Measurements from ENCODE around the gene TRIP12. TPM values are rescaled to one million over a fixed set of nuclear protein-coding genes. Genes with fewer than 3 reads are reported as not detected.
"Not testable (repeated sequence)": the region's sequence is repeated elsewhere in the genome, so short reads cannot be mapped to it uniquely, and the experiment has no call there.

Gene TRIP12
- total RNA-seq, 1 donor = 249 TPM

- TF ChIP-seq, protein P1, sequence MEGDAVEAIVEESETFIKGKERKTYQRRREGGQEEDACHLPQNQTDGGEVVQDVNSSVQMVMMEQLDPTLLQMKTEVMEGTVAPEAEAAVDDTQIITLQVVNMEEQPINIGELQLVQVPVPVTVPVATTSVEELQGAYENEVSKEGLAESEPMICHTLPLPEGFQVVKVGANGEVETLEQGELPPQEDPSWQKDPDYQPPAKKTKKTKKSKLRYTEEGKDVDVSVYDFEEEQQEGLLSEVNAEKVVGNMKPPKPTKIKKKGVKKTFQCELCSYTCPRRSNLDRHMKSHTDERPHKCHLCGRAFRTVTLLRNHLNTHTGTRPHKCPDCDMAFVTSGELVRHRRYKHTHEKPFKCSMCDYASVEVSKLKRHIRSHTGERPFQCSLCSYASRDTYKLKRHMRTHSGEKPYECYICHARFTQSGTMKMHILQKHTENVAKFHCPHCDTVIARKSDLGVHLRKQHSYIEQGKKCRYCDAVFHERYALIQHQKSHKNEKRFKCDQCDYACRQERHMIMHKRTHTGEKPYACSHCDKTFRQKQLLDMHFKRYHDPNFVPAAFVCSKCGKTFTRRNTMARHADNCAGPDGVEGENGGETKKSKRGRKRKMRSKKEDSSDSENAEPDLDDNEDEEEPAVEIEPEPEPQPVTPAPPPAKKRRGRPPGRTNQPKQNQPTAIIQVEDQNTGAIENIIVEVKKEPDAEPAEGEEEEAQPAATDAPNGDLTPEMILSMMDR (IDR thresholded peaks at IDR 0.05; ENCODE audit: extremely low read depth, low read depth, low read length) = no peak
- H3K27ac ChIP-seq (ENCODE audit: low read depth, low read length) = peak overlapping the region; percentile 40
- no peaks in the 10 kb centered on the region for H3K27me3 ChIP-seq (ENCODE audit: insufficient read depth, low read length)
- H3K4me2 ChIP-seq (ENCODE audit: insufficient read depth, low read length) = peak overlapping the region; percentile 15
- peaks cover 7% of the 10 kb centered on the region for H3K4me1 ChIP-seq (ENCODE audit: insufficient read depth, low read length)
- no peaks in the 10 kb centered on the region for H4K20me1 ChIP-seq (ENCODE audit: insufficient read depth, low read length)
- H3K4me3 ChIP-seq (ENCODE audit: insufficient read depth, low read length) = no peak overlapping the region
- no peaks in the 10 kb centered on the region for H3K9me3 ChIP-seq (ENCODE audit: low read depth, low read length)
- peak; percentile 32 for DNase-seq (ENCODE audit: insufficient read length, low spot score, missing footprints)
- no peaks in the 10 kb centered on the region for H3K79me2 ChIP-seq (ENCODE audit: insufficient read depth, low read length)
- no peaks in the 10 kb centered on the region for H3K36me3 ChIP-seq (ENCODE audit: insufficient read depth, low read length)
- no peak overlapping the region for H2AFZ ChIP-seq (ENCODE audit: low read length)
Measured at GRCh38 chr2:229725716-229726574, 195.9 kb downstream of the TRIP12 start.

DNA sequence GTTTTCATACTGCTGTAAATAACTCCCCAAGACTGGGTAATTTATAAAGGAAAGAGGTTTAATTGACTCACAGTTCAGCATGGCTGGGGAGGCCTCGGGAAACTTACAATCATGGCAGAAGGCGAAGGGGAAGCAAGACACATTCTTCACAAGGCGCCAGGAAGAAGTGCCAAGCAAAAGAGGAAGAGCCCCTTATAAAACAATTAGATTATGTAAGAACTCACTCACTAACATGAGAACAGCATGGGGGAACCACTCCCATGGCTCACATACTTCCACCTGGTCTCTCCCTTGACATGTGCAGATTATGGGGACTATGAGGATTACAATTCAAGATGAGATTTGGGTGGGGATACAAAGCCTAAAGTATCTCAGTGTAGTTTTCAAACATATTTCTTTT is 198.6 kb downstream of the TRIP12 start:
- H3K4me1 ChIP-seq (ENCODE audit: insufficient read depth, low read length); H3K4me2 ChIP-seq (ENCODE audit: insufficient read depth, low read length); H3K79me2 ChIP-seq (ENCODE audit: insufficient read depth, low read length); H3K27ac ChIP-seq (ENCODE audit: low read depth, low read length); H3K36me3 ChIP-seq (ENCODE audit: insufficient read depth, low read length); DNase-seq (ENCODE audit: insufficient read length, low spot score, missing footprints); H4K20me1 ChIP-seq (ENCODE audit: insufficient read depth, low read length); H3K27me3 ChIP-seq (ENCODE audit: insufficient read depth, low read length); H3K9me3 ChIP-seq (ENCODE audit: low read depth, low read length); H3K4me3 ChIP-seq (ENCODE audit: insufficient read depth, low read length); H2AFZ ChIP-seq (ENCODE audit: low read length): not testable (repeated sequence)

DNA sequence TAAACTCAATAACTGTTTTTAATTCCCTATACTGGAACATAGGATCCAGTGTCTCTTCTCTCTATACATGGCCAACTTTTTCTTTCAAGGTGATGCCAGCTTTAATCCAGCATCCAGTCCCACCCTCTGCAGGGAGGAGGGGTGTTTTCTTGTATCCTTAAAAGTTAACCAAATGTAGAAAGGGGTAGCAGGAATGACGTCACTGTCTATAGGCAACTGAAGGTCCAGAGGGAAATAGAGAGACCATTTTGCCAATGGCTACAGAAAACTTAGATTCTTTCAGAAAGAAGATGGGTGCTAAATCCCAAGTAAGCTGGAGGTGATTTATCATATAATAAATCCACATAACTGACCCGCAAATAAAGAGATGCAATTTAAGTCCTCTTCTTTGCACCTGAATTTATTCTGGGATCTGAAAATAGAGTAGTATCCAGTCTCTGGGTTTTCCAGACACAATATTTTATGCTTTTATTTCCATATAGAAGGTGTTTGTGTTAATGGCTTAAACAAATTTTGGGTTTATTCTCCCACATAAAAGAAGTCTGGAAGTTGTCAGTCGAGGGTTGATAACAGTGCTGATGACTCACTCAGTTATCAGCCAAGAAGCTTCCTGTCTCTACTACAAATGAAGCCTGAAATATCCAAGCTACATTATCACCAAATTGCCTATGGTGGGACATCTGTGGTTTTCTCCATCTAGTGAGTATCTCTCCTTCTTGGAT is 201.7 kb downstream of the TRIP12 start:
- DNase-seq (ENCODE audit: insufficient read length, low spot score, missing footprints) = no peak
- Histone ChIP-seq H2AFZ (ENCODE audit: low read length) (no peak overlapping the region), H3K4me1 (ENCODE audit: insufficient read depth, low read length) (no peaks in the 10 kb centered on the region), H3K36me3 (ENCODE audit: insufficient read depth, low read length) (no peaks in the 10 kb centered on the region), H3K4me3 (ENCODE audit: insufficient read depth, low read length) (no peak overlapping the region), H4K20me1 (ENCODE audit: insufficient read depth, low read length) (no peaks in the 10 kb centered on the region), H3K27ac (ENCODE audit: low read depth, low read length) (no peak overlapping the region), H3K4me2 (ENCODE audit: insufficient read depth, low read length) (no peak overlapping the region), H3K27me3 (ENCODE audit: insufficient read depth, low read length) (peaks cover 20% of the 10 kb centered on the region), H3K9me3 (ENCODE audit: low read depth, low read length) (no peaks in the 10 kb centered on the region), H3K79me2 (ENCODE audit: insufficient read depth, low read length) (no peaks in the 10 kb centered on the region)
- TF ChIP-seq, protein P1 (IDR thresholded peaks at IDR 0.05; ENCODE audit: extremely low read depth, low read depth, low read length) = no peak

DNA sequence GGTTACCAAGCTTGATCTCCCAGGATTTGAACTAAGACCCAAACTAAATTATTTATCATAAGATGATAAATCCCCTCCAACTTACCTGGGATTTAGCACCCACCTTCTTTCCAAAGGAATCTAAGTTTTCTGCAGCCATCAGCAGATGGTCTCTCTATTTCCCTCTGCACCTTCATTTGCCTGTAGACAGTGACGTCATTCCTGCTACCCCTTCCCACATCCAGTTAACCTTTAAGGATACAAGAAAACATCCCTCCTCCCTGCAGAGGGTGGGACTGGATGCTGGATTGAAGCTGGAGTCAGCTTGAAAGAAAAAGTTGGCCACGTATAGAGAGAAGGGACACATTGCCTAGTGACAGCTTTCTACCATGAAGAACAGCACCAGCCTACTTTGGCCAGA is 203.8 kb downstream of the TRIP12 start:
- Histone ChIP-seq H4K20me1 (ENCODE audit: insufficient read depth, low read length) (no peaks in the 10 kb centered on the region), H2AFZ (ENCODE audit: low read length) (no peak overlapping the region), H3K9me3 (ENCODE audit: low read depth, low read length) (no peaks in the 10 kb centered on the region), H3K4me1 (ENCODE audit: insufficient read depth, low read length) (no peaks in the 10 kb centered on the region), H3K27me3 (ENCODE audit: insufficient read depth, low read length) (peaks cover 31% of the 10 kb centered on the region), H3K4me2 (ENCODE audit: insufficient read depth, low read length) (no peak overlapping the region), H3K36me3 (ENCODE audit: insufficient read depth, low read length) (no peaks in the 10 kb centered on the region), H3K4me3 (ENCODE audit: insufficient read depth, low read length) (no peak overlapping the region), H3K27ac (ENCODE audit: low read depth, low read length) (no peak overlapping the region), H3K79me2 (ENCODE audit: insufficient read depth, low read length) (no peaks in the 10 kb centered on the region)
- TF ChIP-seq, protein P1 (IDR thresholded peaks at IDR 0.05; ENCODE audit: extremely low read depth, low read depth, low read length) = no peak
- no peak for DNase-seq (ENCODE audit: insufficient read length, low spot score, missing footprints)

Data from osteoblast (primary cell).